ENCODE results near the gene ETV3L. TPM values are rescaled to one million over a fixed set of nuclear protein-coding genes. Genes with fewer than 3 reads are reported as not detected.

ETV3L gene
- total RNA-seq, 1 experiment from 2014 or later = not detected

DNA sequence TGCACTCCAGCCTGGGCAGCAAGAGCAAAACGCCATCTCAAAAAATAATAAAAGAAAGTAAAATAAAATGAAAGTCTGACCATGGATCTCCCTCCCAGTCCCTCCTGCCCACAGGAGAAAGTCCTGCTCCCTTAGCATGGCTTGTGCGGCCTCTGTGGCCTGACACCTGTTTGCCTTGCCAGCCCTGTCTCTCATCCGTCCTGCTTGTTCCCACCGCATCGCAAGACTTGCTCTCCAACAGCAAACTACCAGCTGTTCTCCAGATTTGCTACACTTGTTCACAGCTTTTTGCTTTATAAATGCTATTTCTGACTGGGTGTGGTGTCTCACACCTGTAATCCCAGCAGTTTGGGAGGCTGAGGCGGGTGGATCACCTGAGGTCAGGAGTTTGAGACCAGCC, 2.7 kb downstream of the ETV3L start:
- Histone ChIP-seq H3K36me3 (ENCODE audit: control insufficient read depth in 1 of 2, insufficient read depth in 2 of 2, low read length in 2 of 2) (no peaks in the 10 kb centered on the region), H2AFZ (ENCODE audit: low read depth, low read length, poor library complexity, severe bottlenecking) (no peak overlapping the region), H3K9me2 (ENCODE audit: insufficient read depth) (no peaks in the 10 kb centered on the region; the same call in 1 of the 2 replicates), H4K20me1 (ENCODE audit: insufficient read depth) (no peaks in the 10 kb centered on the region), H3K4me3 (replicated peaks in 1 of 2; ENCODE audit: low read depth in 1 of 2, low read length in 2 of 2) (no peak overlapping the region), H3K9ac (ENCODE audit: low read length) (no peak overlapping the region), H3K27me3 (ENCODE audit: insufficient read depth, low read length) (no peaks in the 10 kb centered on the region), H3K4me1 (ENCODE audit: control insufficient read depth in 1 of 2, insufficient read depth in 2 of 2, low read length in 2 of 2) (no peaks in the 10 kb centered on the region), H3K4me2 (ENCODE audit: low read length) (no peak overlapping the region), H3K9me3 (ENCODE audit: control insufficient read depth in 1 of 2, insufficient read depth in 1 of 2, low read depth in 1 of 2, low read length in 2 of 2) (no peaks in the 10 kb centered on the region), H3K79me2 (ENCODE audit: insufficient read depth, low read length) (no peaks in the 10 kb centered on the region), H3K27ac (ENCODE audit: low read depth, low read length) (no peak overlapping the region)
- intact Hi-C loops (cut with micrococcal nuclease) = no loop called here
- BruUV-seq (replicated peaks) = no TSS peak
- DNase-seq (ENCODE audit: low read depth, low spot score) (no peak), ATAC-seq (no peak)
- ChIA-PET CTCF (no interaction called here), POLR2A (no interaction called here), RAD21 (ENCODE audit: low non-redundant PET in 1 of 2, low total read pairs in 2 of 2, uncharacterized antibody in 2 of 2, unreplicated experiment in 2 of 2) (no interaction called here)
- TF ChIP-seq TCF7L2 (IDR thresholded peaks at IDR 0.05; ENCODE audit: borderline replicate concordance, extremely low read depth, insufficient read depth, insufficient read length) (no peak), ELF1 (IDR thresholded peaks at IDR 0.05; ENCODE audit: borderline replicate concordance, low read depth) (no peak), EGR1 (IDR thresholded peaks at IDR 0.05; ENCODE audit: low read depth) (no peak), EZH2 (IDR thresholded peaks at IDR 0.05) (no peak)
- TF ChIP-seq, protein P1, sequence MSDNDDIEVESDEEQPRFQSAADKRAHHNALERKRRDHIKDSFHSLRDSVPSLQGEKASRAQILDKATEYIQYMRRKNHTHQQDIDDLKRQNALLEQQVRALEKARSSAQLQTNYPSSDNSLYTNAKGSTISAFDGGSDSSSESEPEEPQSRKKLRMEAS (IDR thresholded peaks at IDR 0.05) = no peak

DNA sequence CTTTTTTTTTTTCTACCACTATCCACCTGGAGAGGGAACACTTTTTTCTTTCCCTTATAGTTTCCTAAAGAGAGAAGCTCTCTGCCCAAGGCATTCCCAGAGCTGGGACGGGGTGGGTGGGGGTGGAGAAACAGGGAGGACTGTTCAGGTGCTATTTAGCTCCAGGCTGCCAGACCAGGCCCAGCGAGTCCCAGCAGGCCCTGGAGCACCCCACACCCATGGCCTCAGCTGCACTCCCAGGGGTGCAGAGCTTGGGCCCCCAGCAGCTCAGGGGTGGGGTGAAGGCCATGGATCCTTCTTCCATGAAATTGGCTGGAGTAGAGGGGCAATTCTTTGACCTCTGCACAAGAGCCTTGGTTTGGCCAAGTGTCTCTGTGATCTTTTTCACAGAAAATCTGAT, 4.1 kb downstream of the ETV3L start:
- POLR2A ChIA-PET = no interaction called here
- TF ChIP-seq SP1 (IDR thresholded peaks at IDR 0.05; ENCODE audit: low read depth) (no peak), FOSL1 (IDR thresholded peaks at IDR 0.05; ENCODE audit: low read depth) (no peak), SRF (IDR thresholded peaks at IDR 0.05; ENCODE audit: low read depth) (no peak), EZH2 (IDR thresholded peaks at IDR 0.05) (no peak), SIN3A (IDR thresholded peaks at IDR 0.05; ENCODE audit: low read depth) (no peak), ELF1 (IDR thresholded peaks at IDR 0.05; ENCODE audit: borderline replicate concordance, low read depth) (no peak)
- TF ChIP-seq, protein P2, sequence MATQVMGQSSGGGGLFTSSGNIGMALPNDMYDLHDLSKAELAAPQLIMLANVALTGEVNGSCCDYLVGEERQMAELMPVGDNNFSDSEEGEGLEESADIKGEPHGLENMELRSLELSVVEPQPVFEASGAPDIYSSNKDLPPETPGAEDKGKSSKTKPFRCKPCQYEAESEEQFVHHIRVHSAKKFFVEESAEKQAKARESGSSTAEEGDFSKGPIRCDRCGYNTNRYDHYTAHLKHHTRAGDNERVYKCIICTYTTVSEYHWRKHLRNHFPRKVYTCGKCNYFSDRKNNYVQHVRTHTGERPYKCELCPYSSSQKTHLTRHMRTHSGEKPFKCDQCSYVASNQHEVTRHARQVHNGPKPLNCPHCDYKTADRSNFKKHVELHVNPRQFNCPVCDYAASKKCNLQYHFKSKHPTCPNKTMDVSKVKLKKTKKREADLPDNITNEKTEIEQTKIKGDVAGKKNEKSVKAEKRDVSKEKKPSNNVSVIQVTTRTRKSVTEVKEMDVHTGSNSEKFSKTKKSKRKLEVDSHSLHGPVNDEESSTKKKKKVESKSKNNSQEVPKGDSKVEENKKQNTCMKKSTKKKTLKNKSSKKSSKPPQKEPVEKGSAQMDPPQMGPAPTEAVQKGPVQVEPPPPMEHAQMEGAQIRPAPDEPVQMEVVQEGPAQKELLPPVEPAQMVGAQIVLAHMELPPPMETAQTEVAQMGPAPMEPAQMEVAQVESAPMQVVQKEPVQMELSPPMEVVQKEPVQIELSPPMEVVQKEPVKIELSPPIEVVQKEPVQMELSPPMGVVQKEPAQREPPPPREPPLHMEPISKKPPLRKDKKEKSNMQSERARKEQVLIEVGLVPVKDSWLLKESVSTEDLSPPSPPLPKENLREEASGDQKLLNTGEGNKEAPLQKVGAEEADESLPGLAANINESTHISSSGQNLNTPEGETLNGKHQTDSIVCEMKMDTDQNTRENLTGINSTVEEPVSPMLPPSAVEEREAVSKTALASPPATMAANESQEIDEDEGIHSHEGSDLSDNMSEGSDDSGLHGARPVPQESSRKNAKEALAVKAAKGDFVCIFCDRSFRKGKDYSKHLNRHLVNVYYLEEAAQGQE (IDR thresholded peaks at IDR 0.05; ENCODE audit: low read depth) = no peak
- TF ChIP-seq, protein P3, sequence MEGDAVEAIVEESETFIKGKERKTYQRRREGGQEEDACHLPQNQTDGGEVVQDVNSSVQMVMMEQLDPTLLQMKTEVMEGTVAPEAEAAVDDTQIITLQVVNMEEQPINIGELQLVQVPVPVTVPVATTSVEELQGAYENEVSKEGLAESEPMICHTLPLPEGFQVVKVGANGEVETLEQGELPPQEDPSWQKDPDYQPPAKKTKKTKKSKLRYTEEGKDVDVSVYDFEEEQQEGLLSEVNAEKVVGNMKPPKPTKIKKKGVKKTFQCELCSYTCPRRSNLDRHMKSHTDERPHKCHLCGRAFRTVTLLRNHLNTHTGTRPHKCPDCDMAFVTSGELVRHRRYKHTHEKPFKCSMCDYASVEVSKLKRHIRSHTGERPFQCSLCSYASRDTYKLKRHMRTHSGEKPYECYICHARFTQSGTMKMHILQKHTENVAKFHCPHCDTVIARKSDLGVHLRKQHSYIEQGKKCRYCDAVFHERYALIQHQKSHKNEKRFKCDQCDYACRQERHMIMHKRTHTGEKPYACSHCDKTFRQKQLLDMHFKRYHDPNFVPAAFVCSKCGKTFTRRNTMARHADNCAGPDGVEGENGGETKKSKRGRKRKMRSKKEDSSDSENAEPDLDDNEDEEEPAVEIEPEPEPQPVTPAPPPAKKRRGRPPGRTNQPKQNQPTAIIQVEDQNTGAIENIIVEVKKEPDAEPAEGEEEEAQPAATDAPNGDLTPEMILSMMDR (IDR thresholded peaks at IDR 0.05 in 2 of 3, conservative IDR thresholded peaks at IDR 0.05 in 1 of 3; ENCODE audit: borderline replicate concordance in 1 of 3, insufficient read depth in 1 of 3, low read depth in 2 of 3, low read length in 2 of 3) = no peak
- TF ChIP-seq, protein P4, sequence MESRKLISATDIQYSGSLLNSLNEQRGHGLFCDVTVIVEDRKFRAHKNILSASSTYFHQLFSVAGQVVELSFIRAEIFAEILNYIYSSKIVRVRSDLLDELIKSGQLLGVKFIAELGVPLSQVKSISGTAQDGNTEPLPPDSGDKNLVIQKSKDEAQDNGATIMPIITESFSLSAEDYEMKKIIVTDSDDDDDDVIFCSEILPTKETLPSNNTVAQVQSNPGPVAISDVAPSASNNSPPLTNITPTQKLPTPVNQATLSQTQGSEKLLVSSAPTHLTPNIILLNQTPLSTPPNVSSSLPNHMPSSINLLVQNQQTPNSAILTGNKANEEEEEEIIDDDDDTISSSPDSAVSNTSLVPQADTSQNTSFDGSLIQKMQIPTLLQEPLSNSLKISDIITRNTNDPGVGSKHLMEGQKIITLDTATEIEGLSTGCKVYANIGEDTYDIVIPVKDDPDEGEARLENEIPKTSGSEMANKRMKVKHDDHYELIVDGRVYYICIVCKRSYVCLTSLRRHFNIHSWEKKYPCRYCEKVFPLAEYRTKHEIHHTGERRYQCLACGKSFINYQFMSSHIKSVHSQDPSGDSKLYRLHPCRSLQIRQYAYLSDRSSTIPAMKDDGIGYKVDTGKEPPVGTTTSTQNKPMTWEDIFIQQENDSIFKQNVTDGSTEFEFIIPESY (IDR thresholded peaks at IDR 0.05; ENCODE audit: extremely low read depth, insufficient replicate concordance, low read length) = no peak

More for the DNA sequence above, 4.1 kb downstream of the ETV3L start:
- Histone ChIP-seq H3K4me1 (ENCODE audit: control insufficient read depth in 1 of 2, insufficient read depth in 2 of 2, low read length in 2 of 2) (no peaks in the 10 kb centered on the region), H3K4me3 (replicated peaks in 1 of 2; ENCODE audit: low read depth in 1 of 2, low read length in 2 of 2) (no peak overlapping the region), H3K27me3 (ENCODE audit: insufficient read depth, low read length) (no peaks in the 10 kb centered on the region), H3K9me3 (ENCODE audit: control insufficient read depth in 1 of 2, insufficient read depth in 1 of 2, low read depth in 1 of 2, low read length in 2 of 2) (no peaks in the 10 kb centered on the region), H3K4me2 (ENCODE audit: low read length) (no peak overlapping the region), H3K27ac (ENCODE audit: low read depth, low read length) (no peak overlapping the region), H3K9me2 (ENCODE audit: insufficient read depth) (no peaks in the 10 kb centered on the region; the same call in 1 of the 2 replicates), H3K79me2 (ENCODE audit: insufficient read depth, low read length) (no peaks in the 10 kb centered on the region), H4K20me1 (ENCODE audit: insufficient read depth) (no peaks in the 10 kb centered on the region), H3K9ac (ENCODE audit: low read length) (no peak overlapping the region), H2AFZ (ENCODE audit: low read depth, low read length, poor library complexity, severe bottlenecking) (no peak overlapping the region), H3K36me3 (ENCODE audit: control insufficient read depth in 1 of 2, insufficient read depth in 2 of 2, low read length in 2 of 2) (no peaks in the 10 kb centered on the region)
- ATAC-seq (no peak), DNase-seq (ENCODE audit: low read depth, low spot score) (no peak)
- intact Hi-C loops (cut with micrococcal nuclease) = no loop called here
- CTCF ChIA-PET = interaction anchor here (0.7 to 0.9 kb wide), 2 partner anchors 21 to 62 kb away, joined by 3 to 4 read pairs; no protein-coding TSS in a partner anchor
- RAD21 ChIA-PET (ENCODE audit: low non-redundant PET in 1 of 2, low total read pairs in 2 of 2, uncharacterized antibody in 2 of 2, unreplicated experiment in 2 of 2) = no interaction called here
- BruUV-seq (replicated peaks) = no TSS peak

Measured in HCT116 (cell line).